Activated CD8-positive, alpha-beta memory T cell treated with anti-CD3 and anti-CD28 coated beads for 48 hours (primary cell): ENCODE results near the gene SNX3.

Source experiments
- DNase-seq, 3 experiments: peaks; one replicate each; pipeline ENCODE4 v3.0.0-alpha.2; 2020; ENCODE audit warnings: low read depth in 2 of 3, low spot score in 2 of 3

Gene SNX3

GRCh38 chr6:108207013-108207412 lies 53.8 kb downstream of the SNX3 start:
- DNase-seq: no peak

- no peak for DNase-seq
These were observed 57.4 kb downstream of the SNX3 start for GRCh38 chr6:108203189-108204112.

- no peak for DNase-seq
These were observed 60.2 kb downstream of the SNX3 start for GRCh38 chr6:108200631-108201030.

GRCh38 chr6:108200186-108200585 lies 60.7 kb downstream of the SNX3 start:
- DNase-seq: no peak

DNA sequence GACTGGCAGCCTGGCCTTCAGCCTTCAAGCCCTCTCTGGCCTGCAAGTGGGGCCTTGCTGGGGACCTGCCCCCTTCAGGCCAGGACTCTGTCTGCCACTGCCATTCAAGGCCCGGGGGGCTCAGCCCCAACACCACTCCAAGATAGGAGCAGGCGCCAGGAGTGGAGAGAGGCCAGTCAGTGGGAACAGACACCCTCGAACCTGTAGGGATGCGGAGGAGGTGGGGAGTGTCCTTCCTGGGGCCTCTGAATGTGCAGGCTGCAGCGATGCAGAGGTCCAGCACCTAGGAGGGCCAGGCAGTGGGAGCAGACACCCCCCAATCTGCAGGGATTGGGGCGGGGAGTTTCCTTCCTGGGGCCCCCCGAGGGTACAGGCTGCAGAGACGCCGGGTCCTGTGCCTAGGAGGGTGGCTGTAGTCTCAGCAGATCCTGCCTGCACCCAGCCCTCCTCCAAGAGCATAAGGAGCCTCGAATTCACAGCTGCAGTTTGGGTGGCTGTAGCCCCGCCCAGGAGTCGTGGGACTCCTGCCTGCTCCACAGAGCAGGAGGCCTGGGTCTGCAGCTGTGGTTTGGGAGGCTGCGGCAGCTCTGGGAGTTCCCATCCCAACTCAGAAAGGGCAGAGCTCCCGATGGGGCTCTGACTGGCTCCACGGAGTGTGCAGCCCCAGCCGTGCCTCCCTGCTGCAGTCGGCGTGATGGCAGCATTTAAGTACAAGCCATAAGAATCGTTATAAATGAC lies 61.9 kb downstream of the SNX3 start:
- no peak for DNase-seq

DNA sequence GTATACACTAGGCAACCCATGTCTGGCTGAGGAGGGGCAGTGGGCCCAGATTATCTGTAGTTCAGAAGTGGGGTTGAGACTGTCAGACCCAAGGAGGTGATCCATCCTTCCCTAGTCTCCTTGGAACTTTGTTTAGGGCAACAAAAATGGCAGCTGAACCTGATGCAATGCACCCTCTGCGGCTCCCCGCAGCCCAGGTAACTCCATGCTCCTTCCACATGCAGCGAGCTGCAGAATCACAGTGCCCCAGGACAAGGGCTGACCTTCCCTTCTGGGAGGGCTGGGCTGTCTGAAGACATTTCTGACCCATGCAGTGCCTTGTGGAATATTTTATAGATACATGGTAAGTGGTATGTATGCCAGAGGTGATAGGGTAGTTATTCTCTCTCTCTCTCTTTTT lies 65.6 kb downstream of the SNX3 start:
- DNase-seq: no peak

- DNase-seq: no peak
These were observed 66.3 kb downstream of the SNX3 start for GRCh38 chr6:108194503-108194902.

DNA sequence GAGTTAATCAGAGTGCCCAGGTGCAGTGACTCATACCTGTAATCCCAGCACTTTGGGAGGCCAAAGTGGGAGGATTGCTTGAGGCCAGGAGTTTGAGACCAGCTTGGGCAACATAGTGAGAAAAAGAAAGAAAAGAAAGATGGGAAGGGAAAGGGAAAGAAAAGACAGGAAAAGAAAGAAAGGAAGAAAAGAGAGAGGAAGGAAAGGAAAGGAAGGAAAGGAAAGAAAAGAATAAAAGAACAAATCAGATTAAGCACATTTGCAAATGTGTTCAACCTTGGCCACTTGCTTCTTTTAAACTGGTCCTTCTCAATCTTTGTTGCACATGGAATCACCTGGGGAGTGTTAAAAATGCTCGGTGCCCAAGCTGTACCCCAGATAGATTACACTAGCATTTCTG lies 67.0 kb downstream of the SNX3 start:
- no peak for DNase-seq

GRCh38 chr6:108193131-108193530 lies 67.7 kb downstream of the SNX3 start:
- DNase-seq: no peak

GRCh38 chr6:108187519-108187918 lies 73.3 kb downstream of the SNX3 start:
- no peak for DNase-seq

GRCh38 chr6:108186226-108186625 lies 74.6 kb downstream of the SNX3 start:
- no peak for DNase-seq

DNA sequence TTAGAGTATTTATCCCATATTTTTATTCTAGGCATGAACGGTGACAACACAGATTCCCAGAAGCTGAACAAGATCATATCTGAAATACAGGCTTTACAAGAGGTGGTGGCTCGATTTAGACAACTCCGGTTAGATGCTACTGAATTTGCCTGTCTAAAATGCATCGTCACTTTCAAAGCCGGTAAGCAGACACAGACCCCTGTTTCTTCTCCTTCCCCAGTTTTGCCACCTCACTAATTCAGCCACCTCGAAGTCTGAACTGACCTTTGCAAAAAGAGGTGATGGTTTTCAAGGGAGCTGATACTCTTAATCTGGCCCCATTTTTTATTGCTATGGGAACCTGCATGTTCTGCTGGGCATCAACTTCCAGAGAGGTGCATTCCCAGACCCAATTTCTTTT lies 80.1 kb downstream of the SNX3 start:
- DNase-seq: no peak

DNA sequence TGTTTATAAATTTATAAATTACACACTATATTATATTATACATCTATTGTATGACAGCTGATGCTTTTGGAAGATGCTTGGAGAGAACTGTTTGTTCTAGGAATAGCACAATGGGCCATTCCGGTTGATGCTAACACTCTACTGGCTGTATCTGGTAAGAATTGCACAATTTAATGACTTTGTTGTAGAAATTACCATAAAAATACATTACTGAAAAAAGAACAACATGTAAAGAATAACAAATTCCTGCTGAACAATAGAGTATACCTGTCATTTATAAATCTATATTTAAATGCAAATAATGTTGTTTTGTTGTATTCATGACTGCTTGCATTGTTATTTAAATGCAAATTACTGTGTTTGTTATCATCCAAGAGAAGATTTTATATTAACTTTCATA lies 80.6 kb downstream of the SNX3 start:
- DNase-seq: no peak

DNA sequence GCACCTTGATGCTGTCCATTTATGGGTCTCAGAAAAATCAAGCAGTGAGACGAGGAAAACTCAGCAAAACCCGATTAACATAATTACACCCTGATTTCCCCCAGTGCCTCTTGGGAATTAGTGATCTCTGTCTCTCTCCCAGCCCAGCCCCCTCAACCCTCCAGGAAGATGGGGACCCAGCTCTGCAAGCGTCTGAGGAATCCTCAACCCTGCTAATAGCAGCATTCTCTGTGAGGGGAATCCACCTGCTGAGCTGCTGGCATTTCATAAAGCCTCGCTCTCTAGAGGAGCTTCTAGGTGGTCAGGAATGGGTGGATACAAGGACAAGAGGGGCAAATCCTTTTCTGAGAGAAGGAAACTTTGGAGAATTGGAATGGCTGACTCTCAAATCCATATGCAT lies 81.1 kb downstream of the SNX3 start:
- no peak for DNase-seq

- no peak for DNase-seq
These were observed 84.4 kb downstream of the SNX3 start for GRCh38 chr6:108176281-108177089.

DNA sequence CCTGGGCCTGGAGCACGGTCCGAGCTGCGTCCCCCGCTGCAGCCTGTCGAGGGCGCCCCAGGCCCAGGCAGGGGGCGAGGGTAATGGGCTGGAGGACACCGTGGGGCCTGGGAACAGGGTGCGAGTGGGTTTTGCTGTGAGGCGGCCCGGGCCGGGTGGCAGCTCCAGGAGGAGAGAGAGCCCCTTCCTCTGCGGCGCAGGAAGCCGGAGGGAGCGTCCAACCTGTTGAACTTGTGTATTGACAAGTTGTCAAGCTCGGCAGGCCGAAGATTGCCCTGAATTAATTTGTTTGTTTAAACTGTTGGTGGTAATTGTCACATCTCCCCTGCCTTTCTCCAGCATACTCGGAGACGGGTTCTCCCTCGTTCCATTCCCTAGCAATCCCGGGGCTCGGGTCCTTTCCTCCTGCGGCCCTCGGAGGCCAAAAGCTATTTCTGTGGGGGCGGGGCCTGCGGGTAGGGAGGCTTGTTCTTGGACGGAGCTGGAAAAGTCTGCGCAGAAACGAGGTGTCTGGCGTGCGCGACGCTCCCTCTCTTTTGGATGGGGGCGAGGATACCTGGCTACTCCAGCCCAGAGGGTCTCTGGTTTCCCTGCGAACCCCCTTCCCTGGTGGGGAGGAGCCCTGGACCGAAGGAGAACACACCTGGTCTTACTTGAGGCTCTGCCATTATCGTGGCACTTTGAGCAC lies 85.1 kb downstream of the SNX3 start:
- no peak for DNase-seq

- DNase-seq: no peak
These were observed 85.7 kb downstream of the SNX3 start for GRCh38 chr6:108175176-108175591.

DNA sequence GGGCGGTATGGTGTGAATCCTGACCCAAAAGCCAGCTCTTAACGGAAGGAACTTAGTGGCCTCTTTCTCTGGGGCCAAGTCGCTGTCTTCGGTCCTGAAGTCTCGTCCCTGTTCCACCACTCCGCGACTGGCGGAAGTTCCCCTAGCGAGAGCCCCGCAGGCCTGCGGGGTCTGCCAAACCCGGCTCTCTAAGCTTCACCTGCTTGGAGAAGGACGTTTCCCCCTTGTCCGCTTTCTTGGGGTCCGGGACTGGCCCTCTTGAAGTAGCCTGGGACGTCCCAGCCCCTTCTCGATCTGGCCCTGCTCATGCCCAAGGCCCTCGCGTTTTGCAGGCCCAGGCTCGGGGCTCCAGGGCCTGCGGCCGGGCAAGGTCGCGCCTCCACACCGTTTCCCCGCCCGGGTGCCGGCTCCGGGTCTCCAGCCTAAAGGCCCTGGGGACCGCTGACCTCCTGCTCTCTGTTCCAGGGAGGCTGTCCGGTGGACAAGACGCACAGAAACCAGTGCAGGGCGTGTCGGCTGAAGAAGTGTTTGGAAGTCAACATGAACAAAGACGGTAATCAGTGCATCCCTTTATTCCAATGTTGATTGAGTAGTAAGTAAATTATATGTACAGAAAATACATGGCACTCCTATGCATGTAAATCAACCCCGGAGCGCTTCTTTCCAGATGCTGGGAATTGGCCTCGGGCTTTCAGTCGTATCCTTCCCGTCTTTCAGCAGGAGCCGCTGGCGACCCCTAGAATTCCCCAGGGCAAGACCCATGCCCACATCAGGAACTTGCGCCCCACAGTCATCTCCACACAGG lies 86.3 kb downstream of the SNX3 start:
- DNase-seq: no peak

- DNase-seq: no peak
These were observed 88.8 kb downstream of the SNX3 start for GRCh38 chr6:108171918-108172516.
